ENCODE data around the gene NMRK1.

DNA sequence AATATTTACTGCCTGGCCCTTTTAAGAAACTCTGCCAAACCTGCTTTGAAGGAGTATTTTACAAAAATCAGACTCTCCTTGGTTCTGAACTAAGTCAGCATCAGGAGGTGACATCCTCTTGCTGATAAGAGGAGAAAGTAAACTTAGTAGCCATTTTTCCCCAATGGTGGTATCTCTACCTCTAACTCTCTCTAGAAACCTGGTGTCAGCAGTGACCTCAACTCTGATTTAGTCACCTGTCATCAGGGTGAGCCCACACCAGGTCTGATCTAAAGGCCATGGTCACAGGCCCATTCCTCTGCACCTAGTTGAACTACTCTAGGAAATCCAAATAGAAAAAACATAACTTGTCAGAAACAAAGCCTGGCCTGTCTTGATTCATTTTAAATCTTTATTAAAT, 64.1 kb downstream of the NMRK1 start:
- TF ChIP-seq, protein P1, sequence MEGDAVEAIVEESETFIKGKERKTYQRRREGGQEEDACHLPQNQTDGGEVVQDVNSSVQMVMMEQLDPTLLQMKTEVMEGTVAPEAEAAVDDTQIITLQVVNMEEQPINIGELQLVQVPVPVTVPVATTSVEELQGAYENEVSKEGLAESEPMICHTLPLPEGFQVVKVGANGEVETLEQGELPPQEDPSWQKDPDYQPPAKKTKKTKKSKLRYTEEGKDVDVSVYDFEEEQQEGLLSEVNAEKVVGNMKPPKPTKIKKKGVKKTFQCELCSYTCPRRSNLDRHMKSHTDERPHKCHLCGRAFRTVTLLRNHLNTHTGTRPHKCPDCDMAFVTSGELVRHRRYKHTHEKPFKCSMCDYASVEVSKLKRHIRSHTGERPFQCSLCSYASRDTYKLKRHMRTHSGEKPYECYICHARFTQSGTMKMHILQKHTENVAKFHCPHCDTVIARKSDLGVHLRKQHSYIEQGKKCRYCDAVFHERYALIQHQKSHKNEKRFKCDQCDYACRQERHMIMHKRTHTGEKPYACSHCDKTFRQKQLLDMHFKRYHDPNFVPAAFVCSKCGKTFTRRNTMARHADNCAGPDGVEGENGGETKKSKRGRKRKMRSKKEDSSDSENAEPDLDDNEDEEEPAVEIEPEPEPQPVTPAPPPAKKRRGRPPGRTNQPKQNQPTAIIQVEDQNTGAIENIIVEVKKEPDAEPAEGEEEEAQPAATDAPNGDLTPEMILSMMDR (IDR thresholded peaks at IDR 0.05): no peak
- TF ChIP-seq RXRA (IDR thresholded peaks at IDR 0.05; ENCODE audit: borderline replicate concordance, low read depth) (no peak), GATA2 (CRISPR knock-in tag; IDR thresholded peaks at IDR 0.05) (no peak), GABPA (IDR thresholded peaks at IDR 0.05; ENCODE audit: low read depth) (no peak), RFX5 (IDR thresholded peaks at IDR 0.05; ENCODE audit: low read length) (no peak), POLR2AphosphoS5 (IDR thresholded peaks at IDR 0.05; ENCODE audit: low read depth, low read length) (no peak), FOXJ3 (CRISPR knock-in tag; IDR thresholded peaks at IDR 0.05) (no peak)
- TF ChIP-seq, protein P2, sequence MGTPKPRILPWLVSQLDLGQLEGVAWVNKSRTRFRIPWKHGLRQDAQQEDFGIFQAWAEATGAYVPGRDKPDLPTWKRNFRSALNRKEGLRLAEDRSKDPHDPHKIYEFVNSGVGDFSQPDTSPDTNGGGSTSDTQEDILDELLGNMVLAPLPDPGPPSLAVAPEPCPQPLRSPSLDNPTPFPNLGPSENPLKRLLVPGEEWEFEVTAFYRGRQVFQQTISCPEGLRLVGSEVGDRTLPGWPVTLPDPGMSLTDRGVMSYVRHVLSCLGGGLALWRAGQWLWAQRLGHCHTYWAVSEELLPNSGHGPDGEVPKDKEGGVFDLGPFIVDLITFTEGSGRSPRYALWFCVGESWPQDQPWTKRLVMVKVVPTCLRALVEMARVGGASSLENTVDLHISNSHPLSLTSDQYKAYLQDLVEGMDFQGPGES (IDR thresholded peaks at IDR 0.05; ENCODE audit: low read depth, low read length): no peak
